Nucleus accumbens (tissue), 56 donors: Measurements from ENCODE around the gene LPAR6.

Source experiments
- DNase-seq, 56 donors: peaks; one replicate each; lab custom pipeline; 2025; lab: John Stamatoyannopoulos, UW

Gene LPAR6

GRCh38 chr13:48415516-48415915, 2.6 kb upstream of the LPAR6 start:
- no peak for DNase-seq

- DNase-seq = no peak
Measured at GRCh38 chr13:48414501-48414900, 1.6 kb upstream of the LPAR6 start.

- DNase-seq = no peak
Measured at GRCh38 chr13:48411841-48412531, 927 bp downstream of the LPAR6 start.

- DNase-seq = no peak
Measured at GRCh38 chr13:48411147-48411794, 1.6 kb downstream of the LPAR6 start.

- no peak for DNase-seq
Measured at GRCh38 chr13:48410199-48410598, 2.7 kb downstream of the LPAR6 start.

GRCh38 chr13:48405875-48406274, 7.0 kb downstream of the LPAR6 start:
- DNase-seq = no peak

- no peak for DNase-seq
Measured at GRCh38 chr13:48404952-48405351, 8.0 kb downstream of the LPAR6 start.

GRCh38 chr13:48403913-48404312, 9.0 kb downstream of the LPAR6 start:
- DNase-seq = no peak

- DNase-seq = no peak
Measured at GRCh38 chr13:48403151-48403631, 9.7 kb downstream of the LPAR6 start.

- no peak for DNase-seq
Measured at GRCh38 chr13:48402325-48402932, 10.5 kb downstream of the LPAR6 start.

GRCh38 chr13:48401480-48401879, 11.4 kb downstream of the LPAR6 start:
- no peak for DNase-seq

GRCh38 chr13:48400850-48401291, 12.0 kb downstream of the LPAR6 start:
- no peak for DNase-seq

GRCh38 chr13:48400090-48400694, 12.7 kb downstream of the LPAR6 start:
- no peak for DNase-seq

- DNase-seq = no peak
Measured at GRCh38 chr13:48398450-48399095, 14.3 kb downstream of the LPAR6 start.

GRCh38 chr13:48397744-48398143, 15.2 kb downstream of the LPAR6 start:
- DNase-seq = no peak

- no peak for DNase-seq
Measured at GRCh38 chr13:48393698-48394085, 19.2 kb downstream of the LPAR6 start.

GRCh38 chr13:48393030-48393697, 19.7 kb downstream of the LPAR6 start:
- no peak for DNase-seq

- no peak for DNase-seq
Measured at GRCh38 chr13:48391257-48391656, 21.7 kb downstream of the LPAR6 start.

- DNase-seq = no peak
Measured at GRCh38 chr13:48386816-48387215, 26.1 kb downstream of the LPAR6 start.

GRCh38 chr13:48383384-48383783, 29.5 kb downstream of the LPAR6 start:
- DNase-seq = no peak
